HepG2 (cell line): ENCODE results near the gene PIGO. TPM values are rescaled to one million over a fixed set of nuclear protein-coding genes. Genes with fewer than 3 reads are reported as not detected.
A peak's percentile ranks its signal among the peaks of the same experiment; 100 is the strongest.

Experiments used
- ARID2 ChIP-seq: sonication (generic); formaldehyde crosslinking; IDR thresholded peaks from 2 replicates; pipeline ENCODE4 v1.8.1; 2022; ENCODE audit warnings: mild to moderate bottlenecking, missing genetic modification reagents, borderline replicate concordance
- ATM ChIP-seq: fragments of 450-650 bp; IDR thresholded peaks from 2 replicates; pipeline ENCODE4 v1.7.1; 2017; ENCODE audit warnings: mild to moderate bottlenecking, borderline replicate concordance
- BRCA1 ChIP-seq: sonication (generic); formaldehyde crosslinking; IDR thresholded peaks from 2 replicates; pipeline ENCODE4 v1.4.0; 2020; ENCODE audit warnings: missing genetic modification reagents
- CENPBD1 ChIP-seq: sonication (generic); formaldehyde crosslinking; IDR thresholded peaks from 2 replicates; pipeline ENCODE4 v1.8.0; 2022; ENCODE audit warnings: missing genetic modification reagents, low read depth, mild to moderate bottlenecking, borderline replicate concordance
- EEA1 ChIP-seq: sonication (generic); formaldehyde crosslinking; IDR thresholded peaks from 2 replicates; pipeline ENCODE4 v1.5.1; 2020; ENCODE audit warnings: mild to moderate bottlenecking, missing genetic modification reagents, borderline replicate concordance
- IKZF4 ChIP-seq: sonication (generic); formaldehyde crosslinking; IDR thresholded peaks from 2 replicates; pipeline ENCODE4 v1.5.1; 2020; ENCODE audit warnings: borderline replicate concordance, mild to moderate bottlenecking, low read depth, missing genetic modification reagents; ENCODE audit errors: not compliant biosample characterization
- KDM5B ChIP-seq: sonication (generic); formaldehyde crosslinking; IDR thresholded peaks from 2 replicates; pipeline ENCODE4 v1.4.0; 2020; ENCODE audit warnings: missing genetic modification reagents, mild to moderate bottlenecking, borderline replicate concordance
- MAX ChIP-seq: IDR thresholded peaks from 2 replicates; pipeline ENCODE4 v1.6.1; 2012; ENCODE audit warnings: inconsistent platforms
- NFRKB ChIP-seq: fragments of 450-650 bp; IDR thresholded peaks from 2 replicates; pipeline ENCODE4 v1.6.1; 2017
- REL ChIP-seq: sonication (generic); formaldehyde crosslinking; conservative IDR thresholded peaks from 2 replicates; pipeline ENCODE4 v1.8.0; 2022; ENCODE audit warnings: mild to moderate bottlenecking, missing genetic modification reagents, moderate library complexity
- SETDB1 ChIP-seq: sonication (generic); formaldehyde crosslinking; IDR thresholded peaks from 2 replicates; pipeline ENCODE4 v1.5.1; 2020; ENCODE audit warnings: missing genetic modification reagents, mild to moderate bottlenecking, borderline replicate concordance
- TFE3 ChIP-seq: IDR thresholded peaks from 2 replicates; pipeline ENCODE4 v1.6.1; 2016
- THYN1 ChIP-seq: sonication (generic); formaldehyde crosslinking; IDR thresholded peaks from 2 replicates; pipeline ENCODE4 v1.8.1; 2023; ENCODE audit warnings: low read depth, mild to moderate bottlenecking, moderate library complexity, missing genetic modification reagents, borderline replicate concordance
- U2AF1 ChIP-seq: fragments of 200-400 bp; formaldehyde crosslinking; optimal IDR thresholded peaks from 2 replicates; pipeline ENCODE3; 2017; ENCODE audit warnings: mild to moderate bottlenecking, low read depth, low read length
- XBP1 ChIP-seq: sonication (generic); formaldehyde crosslinking; IDR thresholded peaks from 2 replicates; pipeline ENCODE4 v1.5.0; 2020; ENCODE audit warnings: missing genetic modification reagents
- ZFP36 ChIP-seq: fragments of 150-350 bp; IDR thresholded peaks from 2 replicates; pipeline ENCODE4 v1.6.1; 2018; ENCODE audit warnings: borderline replicate concordance, low read length, low read depth; ENCODE audit not compliant: partially characterized antibody
- ZFP36L1 ChIP-seq: sonication (generic); formaldehyde crosslinking; IDR thresholded peaks from 2 replicates; pipeline ENCODE4 v1.8.0; 2022; ENCODE audit warnings: mild to moderate bottlenecking, missing genetic modification reagents, moderate library complexity
- ZFP37 ChIP-seq: sonication (generic); formaldehyde crosslinking; IDR thresholded peaks from 2 replicates; pipeline ENCODE4 v1.4.0; 2020; ENCODE audit warnings: missing genetic modification reagents, borderline replicate concordance
- ZNF33A ChIP-seq: sonication (generic); formaldehyde crosslinking; IDR thresholded peaks from 2 replicates; pipeline ENCODE4 v1.5.1; 2020; ENCODE audit warnings: missing genetic modification reagents, mild to moderate bottlenecking, moderate library complexity, borderline replicate concordance
- ZNF367 ChIP-seq: sonication (generic); formaldehyde crosslinking; IDR thresholded peaks from 2 replicates; pipeline ENCODE4 v1.4.0; 2020; ENCODE audit warnings: missing genetic modification reagents, borderline replicate concordance
- ZNF460 ChIP-seq: sonication (generic); formaldehyde crosslinking; IDR thresholded peaks from 2 replicates; pipeline ENCODE4 v1.5.1; 2020; ENCODE audit warnings: missing genetic modification reagents, mild to moderate bottlenecking, borderline replicate concordance
- ZNF557 ChIP-seq: sonication (generic); formaldehyde crosslinking; IDR thresholded peaks from 2 replicates; pipeline ENCODE4 v1.4.0; 2020; ENCODE audit warnings: missing genetic modification reagents
- ZNF800 ChIP-seq: sonication (generic); formaldehyde crosslinking; IDR thresholded peaks from 2 replicates; pipeline ENCODE4 v1.4.0; 2020; ENCODE audit warnings: missing genetic modification reagents
- ZNF841 ChIP-seq: sonication (generic); formaldehyde crosslinking; IDR thresholded peaks from 2 replicates; pipeline ENCODE4 v1.8.1; 2023; ENCODE audit warnings: missing genetic modification reagents, borderline replicate concordance
- polyA plus RNA-seq, 8 experiments: library from polyadenylated mRNA; depleted of rRNA in 3 of 8; stranded (reverse) in 7 of 8; unstranded in 1 of 8; fragments of >200 nt; fragmentation: Illumina TruSeq in 4 of 8; extraction: Trizol in 4 of 8; gene quantifications; 2 replicates each; pipeline versions ENCODE4 v1.2.1 to v1.2.3, GENCODE V29; 2011 to 2016; ENCODE audit warnings: low read depth in 4 of 8, missing spikeins in 1 of 8, mixed read lengths in 1 of 8; ENCODE audit not compliant: insufficient read depth in 1 of 8
- total RNA-seq, 5 experiments: library from RNA; depleted of rRNA; stranded (reverse); fragments of >200 nt; fragmentation: Illumina TruSeq; extraction: Trizol; gene quantifications; 2 replicates each; pipeline ENCODE4 v1.2.3, GENCODE V29; 2016; ENCODE audit warnings: low read depth in 1 of 5

Gene PIGO
- total and polyA plus RNA-seq, 2 of the 13 experiments (the other 11 are each of a cell fraction or from before 2014, with no cell fraction given) = 20.5 to 26.2 TPM

- TF ChIP-seq ZNF367 (CRISPR knock-in tag) (no peak; the same call in 1 of the 2 replicates), KDM5B (CRISPR knock-in tag) (peak; percentile 46; the same call in 1 of the 2 replicates), BRCA1 (CRISPR knock-in tag) (no peak), SETDB1 (no peak), CENPBD1 (CRISPR knock-in tag) (no peak), U2AF1 (no peak), ZFP36 (no peak), ZNF800 (CRISPR knock-in tag) (no peak), ZFP36L1 (CRISPR knock-in tag) (peak; percentile 79), ATM (no peak), IKZF4 (peak; percentile 92), ZNF33A (CRISPR knock-in tag) (no peak), TFE3 (CRISPR knock-in tag) (peak; percentile 53; the same call in 1 of the 2 replicates), XBP1 (CRISPR knock-in tag) (no peak), THYN1 (CRISPR knock-in tag) (no peak), ARID2 (0 out of 2 replicates have a peak, but pooled peaks have one; percentile 54), ZNF841 (CRISPR knock-in tag) (no peak), NFRKB (no peak), EEA1 (CRISPR knock-in tag) (no peak), MAX (peak; percentile 80), REL (CRISPR knock-in tag) (0 out of 2 replicates have a peak, but pooled peaks have one; percentile 56), ZFP37 (CRISPR knock-in tag) (no peak), ZNF460 (no peak), ZNF557 (peak; percentile 47; the same call in 1 of the 2 replicates)
These were observed 16.7 kb downstream of the PIGO start, which contains the start of gene FANCG (continued) for GRCh38 chr9:35079426-35080341.
